Stimulated activated CD4-positive, alpha-beta T cell treated with anti-CD3 and anti-CD28 coated beads, Interleukin-2, amount 100 ng/mL, for 48 hours (primary cell): Measurements from ENCODE around the gene PIEZO1.
A peak's percentile ranks its signal among the peaks of the same experiment; 100 is the strongest.

ENCODE experiments used
- DNase-seq, 2 donors: peaks; one replicate each; pipeline ENCODE4 v3.0.0-alpha.2; 2020

PIEZO1 gene

DNA sequence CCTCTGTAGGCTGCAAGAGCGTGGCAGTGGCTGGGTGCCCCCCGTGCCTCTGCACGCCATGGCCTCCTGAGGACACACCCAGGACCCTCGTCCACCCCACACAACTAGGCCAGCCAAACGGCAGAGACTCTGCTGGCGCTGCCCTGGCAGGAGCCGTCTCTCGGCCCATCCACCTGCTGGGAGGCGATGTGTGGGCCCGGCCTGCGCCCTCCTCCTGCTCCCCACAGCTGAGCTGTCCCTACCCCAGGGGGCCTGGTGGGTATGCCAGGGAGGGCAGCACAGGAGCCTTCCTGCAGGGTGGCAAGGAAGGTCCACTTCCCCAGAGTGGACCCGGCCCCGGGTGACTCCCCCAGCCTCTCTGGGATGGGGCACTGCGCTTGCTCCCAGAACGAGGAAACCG lies 85.8 kb downstream of the PIEZO1 start:
- DNase-seq = no peak

DNA sequence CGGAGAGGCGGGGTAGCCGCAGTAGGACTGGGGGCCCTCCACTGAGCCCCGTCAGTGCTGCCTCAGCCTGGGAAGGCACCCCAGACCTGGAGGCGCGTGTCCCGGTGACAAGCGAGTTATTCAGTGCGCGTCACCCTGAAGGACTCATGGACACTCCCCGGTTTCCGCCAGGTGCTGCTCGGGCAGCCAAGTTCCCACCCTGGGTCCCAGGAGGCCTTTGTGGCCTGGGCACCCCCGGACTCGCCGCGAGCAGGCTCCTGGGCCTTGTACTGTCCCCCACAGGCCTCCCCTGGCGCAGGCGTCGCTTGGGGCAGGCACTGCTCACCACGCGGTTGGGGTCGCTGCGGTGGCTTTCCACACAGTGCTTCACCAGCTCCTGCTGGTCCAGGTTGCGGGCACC lies 86.4 kb downstream of the PIEZO1 start:
- no peak for DNase-seq

GRCh38 chr16:88697831-88698615 lies 87.0 kb downstream of the PIEZO1 start:
- DNase-seq = no peak

DNA sequence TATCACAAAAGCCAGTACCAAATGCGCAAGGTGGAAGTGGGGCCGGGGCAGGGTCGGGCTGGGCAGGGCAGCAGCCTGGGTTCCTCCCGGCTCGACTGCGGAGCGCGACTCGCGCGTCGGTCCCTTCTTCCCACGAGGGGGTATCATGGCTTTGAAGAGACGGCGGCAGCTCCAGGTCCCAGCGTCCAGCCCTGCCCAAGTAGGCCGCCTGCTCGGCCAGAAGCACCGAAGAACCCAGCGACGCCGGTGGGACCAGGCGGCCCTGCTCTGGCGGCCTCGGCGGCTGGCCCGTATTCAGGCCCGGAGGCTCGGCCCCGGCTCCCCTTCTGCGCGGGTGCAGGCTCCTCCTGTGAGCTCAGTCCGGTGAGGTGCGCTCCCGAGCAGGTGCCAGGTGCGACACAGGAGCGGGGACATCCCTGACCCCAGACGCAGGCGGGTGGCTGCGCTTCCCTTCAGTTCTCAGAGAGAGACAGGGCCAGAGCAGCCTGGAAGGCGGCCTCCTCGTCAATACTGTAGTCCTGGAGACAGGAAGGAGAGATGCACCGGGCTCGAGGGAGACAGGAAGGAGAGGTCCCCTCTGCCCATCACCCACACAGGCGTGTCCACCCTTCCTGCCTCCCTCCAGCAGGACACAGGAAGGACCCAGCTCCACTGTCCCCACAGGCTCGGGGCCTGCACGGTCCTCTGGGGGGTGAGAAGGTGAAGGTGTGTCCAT lies 87.7 kb downstream of the PIEZO1 start:
- DNase-seq = no peak

DNA sequence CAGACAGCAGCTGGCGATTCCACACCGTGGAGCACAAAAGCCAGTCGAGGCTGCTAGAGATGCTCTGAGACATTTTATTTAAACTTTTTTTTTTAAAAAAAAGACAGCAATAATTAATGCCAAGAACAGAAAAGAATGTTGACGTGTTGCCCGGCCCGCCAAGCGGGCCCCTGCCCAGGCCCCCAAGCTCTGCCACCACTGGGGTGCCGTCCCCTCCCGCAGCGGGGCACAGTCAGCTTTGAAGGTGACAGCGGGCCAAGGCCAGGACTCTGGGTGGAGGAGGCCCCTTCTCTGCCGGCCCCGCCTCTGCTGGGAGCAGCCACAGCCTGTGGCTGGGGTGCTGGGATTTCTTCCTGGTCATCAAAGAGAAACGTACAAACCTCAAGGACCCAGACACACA lies 88.6 kb downstream of the PIEZO1 start:
- no peak for DNase-seq

DNA sequence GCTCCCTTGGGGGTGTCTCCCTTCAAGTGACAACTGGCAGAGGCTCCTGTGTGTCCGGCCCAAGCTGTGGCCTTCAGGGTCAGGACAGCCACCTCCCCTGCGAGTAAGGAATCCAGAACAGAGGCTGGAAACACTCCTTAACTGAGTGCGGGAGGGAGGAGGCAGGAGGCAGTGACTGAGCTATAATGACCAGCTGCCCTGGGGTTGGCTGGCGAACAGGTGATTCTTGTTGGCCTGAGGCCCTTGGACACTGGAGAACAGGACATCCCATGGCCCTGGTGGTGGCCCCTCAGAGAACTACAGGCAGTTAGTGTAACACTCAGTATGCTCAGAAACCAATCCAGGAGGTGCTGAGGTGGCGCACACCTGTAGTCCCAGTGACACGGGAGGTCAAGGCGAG lies 89.3 kb downstream of the PIEZO1 start:
- no peak for DNase-seq

DNA sequence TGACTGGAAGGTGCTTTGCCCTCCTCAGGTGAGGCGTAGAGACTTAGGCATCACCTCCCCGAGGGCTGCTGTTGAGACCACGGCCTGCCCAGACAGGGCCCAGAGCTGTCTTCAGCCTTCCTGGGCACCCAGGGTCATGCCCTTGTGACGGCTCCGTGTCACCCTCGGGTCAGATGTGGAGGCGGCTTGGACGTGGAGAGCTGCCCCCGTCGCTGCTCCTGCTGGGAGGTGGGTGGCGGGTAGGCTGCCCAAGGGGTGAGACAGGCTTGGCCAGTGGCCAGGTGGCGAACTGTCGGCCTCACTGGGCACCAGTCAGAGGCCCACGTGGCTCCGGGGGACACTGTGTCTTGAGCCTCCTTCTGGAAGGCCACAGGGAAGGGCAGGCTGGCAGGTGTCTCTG lies 89.8 kb downstream of the PIEZO1 start:
- DNase-seq = no peak

GRCh38 chr16:88694221-88695087 lies 90.6 kb downstream of the PIEZO1 start:
- DNase-seq = no peak

DNA sequence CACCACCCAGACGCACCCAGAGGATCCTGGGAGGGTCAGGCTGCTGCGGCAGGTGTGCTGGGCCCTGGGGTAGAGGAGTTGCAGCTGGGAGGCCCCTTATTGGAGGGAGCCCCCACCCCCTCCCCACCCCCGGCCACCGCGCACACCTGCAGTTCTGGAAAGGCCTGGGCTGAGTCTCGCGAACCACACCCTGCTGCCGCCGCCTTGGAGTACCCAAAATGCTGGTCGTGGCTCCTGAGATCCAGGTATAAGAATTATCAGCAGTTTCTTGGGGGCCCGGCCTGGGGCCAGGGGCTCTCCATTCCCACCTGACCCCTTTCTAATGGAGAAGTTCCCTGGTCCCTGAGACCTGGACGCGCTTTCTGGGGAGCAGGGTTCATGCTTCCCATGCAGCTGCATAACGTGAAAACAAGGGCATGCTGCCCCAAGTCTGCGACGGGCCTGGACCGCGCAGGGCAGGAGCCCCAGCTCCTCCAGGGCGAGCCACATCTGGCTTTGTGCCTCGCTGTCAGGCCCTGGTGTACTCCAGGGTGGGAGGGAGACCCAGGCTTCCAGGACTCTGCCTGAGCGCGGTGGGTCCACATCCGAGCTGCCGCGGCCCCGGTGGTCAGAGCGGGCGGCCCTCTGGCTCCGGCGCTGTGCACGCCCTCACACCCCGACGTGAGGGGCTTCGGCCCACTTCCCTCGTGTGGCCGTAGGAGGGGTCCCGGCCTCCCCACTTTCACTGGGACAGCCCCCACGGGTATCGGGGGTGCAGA lies 91.4 kb downstream of the PIEZO1 start:
- DNase-seq = no peak

GRCh38 chr16:88692861-88693260 lies 92.2 kb downstream of the PIEZO1 start:
- DNase-seq = no peak

DNA sequence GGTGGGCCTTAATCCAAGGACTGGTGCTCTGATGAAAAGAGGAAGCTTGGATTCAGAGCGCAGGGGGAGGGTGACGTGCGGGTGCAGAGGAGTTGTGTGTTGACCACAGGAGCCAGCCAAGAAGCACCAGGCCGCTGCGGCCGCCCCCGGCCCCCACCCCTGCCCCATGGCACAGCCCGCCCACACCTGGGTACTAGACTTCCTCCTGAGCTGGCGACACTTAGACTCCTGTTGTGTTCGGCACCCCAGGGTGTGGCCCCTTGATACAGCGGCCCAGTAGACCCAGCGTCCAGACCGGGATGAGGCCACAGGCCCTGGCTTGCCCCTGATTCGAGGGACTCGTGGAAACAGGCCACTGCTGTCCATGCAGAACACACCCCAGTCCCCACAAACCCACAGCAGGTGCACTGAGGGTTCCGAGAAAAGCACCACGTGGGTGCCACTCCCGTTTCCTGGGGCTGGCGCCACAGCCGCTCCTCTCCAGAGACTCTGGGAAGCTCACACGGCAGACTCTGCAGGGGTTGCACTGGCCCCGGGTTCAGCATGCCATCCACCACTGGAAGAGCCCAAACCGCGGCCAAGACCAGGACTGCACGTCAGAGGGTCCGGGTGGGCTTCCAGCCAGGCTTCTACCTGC lies 93.0 kb downstream of the PIEZO1 start:
- no peak for DNase-seq

DNA sequence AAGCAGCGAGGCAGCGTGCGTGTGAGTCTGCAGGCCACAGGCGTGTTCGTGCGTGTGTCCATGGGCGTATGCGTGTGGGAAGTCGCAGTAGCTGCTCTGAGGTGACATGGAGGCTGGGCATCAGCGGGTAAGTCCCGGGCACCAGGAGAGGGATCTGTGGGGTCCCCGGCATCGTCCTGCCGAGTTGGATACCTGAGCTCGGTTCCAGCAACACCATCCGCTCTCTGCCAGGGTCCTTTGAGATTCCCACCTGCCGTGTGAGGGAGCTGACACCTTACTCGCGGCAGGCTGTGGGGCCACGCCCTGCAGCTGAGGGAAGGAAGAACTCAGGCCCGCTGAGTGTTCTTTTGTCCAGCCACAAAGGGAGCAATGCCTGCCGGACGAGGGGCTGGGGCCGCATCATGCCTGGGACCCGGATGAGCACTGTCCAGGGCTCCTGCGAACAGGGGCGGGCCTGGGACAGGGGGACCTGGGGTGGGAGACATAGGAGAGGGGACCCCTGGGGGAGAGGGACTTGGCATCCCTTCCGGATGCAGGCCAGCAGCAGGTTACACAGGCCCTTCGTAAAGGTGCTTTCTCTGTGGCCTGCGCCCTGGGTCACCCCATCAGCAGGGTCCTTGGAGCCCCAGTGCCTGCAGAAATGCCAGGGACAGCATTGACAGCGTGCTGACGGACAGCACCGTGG lies 93.7 kb downstream of the PIEZO1 start:
- no peak for DNase-seq

- no peak for DNase-seq
Measured at GRCh38 chr16:88690341-88691128, 94.5 kb downstream of the PIEZO1 start.

- no peak for DNase-seq
Measured at GRCh38 chr16:88688013-88688778, 96.8 kb downstream of the PIEZO1 start.

DNA sequence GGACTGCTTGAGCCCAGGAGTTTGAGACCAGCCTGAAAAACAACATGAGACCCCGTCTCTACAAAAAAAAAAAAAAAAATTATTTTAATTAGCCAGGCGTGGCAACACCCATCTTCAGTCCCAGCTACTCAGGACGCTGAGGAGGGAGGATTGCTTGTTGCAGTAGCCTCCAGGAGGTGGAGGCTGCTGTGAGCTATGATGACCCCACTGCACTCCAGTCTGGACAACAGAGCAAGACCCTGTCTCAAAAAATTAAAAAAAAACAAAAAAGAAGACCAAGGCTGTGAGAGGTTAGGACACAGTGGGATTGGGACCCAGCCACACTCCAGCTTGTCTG lies 97.4 kb downstream of the PIEZO1 start:
- DNase-seq = no peak

DNA sequence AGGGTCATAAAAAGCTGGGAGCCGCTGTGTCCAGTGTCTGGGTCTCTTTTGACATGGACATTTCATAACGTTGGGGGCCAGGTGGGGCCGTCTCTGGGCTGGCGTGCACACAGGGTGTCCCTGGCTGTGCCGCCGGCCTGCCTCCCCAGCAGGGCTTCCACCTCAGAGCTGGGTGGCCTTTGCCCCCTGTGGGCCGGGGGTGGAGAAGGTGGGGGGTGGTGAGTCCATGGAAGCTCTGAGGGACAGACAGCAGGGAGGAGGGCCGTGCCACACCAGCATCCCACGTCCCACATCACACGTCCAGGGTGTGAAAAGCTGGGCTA lies 97.8 kb downstream of the PIEZO1 start:
- no peak for DNase-seq

- peak; percentile 82 to 88 for DNase-seq
Measured at GRCh38 chr16:88686439-88687253, 98.4 kb downstream of the PIEZO1 start, which contains the start of gene SNAI3. SNAI3 (minus strand) TSS chr16:88686507; CDS start chr16:88686406, 101 bp downstream.

- DNase-seq = no peak
Measured at GRCh38 chr16:88686062-88686438, 99.0 kb downstream of the PIEZO1 start.
